IgD-negative memory B cell (primary cell): ENCODE measurements around the gene DNAJC28. TPM values are rescaled to one million over a fixed set of nuclear protein-coding genes. Genes with fewer than 3 reads are reported as not detected.
"Not testable (repeated sequence)": the region's sequence is repeated elsewhere in the genome, so short reads cannot be mapped to it uniquely, and the experiment has no call there.

Experiments
- H3K27ac Mint-ChIP-seq, 3 donors: one replicate each; pipeline ENCODE4 v1.8.0; 2020 to 2022; ENCODE audit warnings: mild to moderate bottlenecking in 3 of 3, mixed read lengths in 3 of 3, moderate library complexity in 1 of 3
- H3K27me3 Mint-ChIP-seq: one replicate; pipeline ENCODE4 v1.8.0; 2021; ENCODE audit warnings: mixed read lengths
- H3K36me3 Mint-ChIP-seq: one replicate; pipeline ENCODE4 v1.8.0; 2020; ENCODE audit warnings: mild to moderate bottlenecking, mixed read lengths
- H3K4me1 Mint-ChIP-seq, 3 donors: one replicate each; pipeline ENCODE4 v1.8.0; 2020 to 2022; ENCODE audit warnings: mixed read lengths in 3 of 3, mild to moderate bottlenecking in 1 of 3
- H3K4me3 Mint-ChIP-seq, 4 donors: one replicate each; pipeline ENCODE4 v1.8.0; 2020 to 2022; ENCODE audit warnings: mild to moderate bottlenecking in 4 of 4, mixed read lengths in 4 of 4, moderate library complexity in 3 of 4
- H3K9me3 Mint-ChIP-seq, 3 donors: one replicate each; pipeline ENCODE4 v1.8.0; 2020 to 2021; ENCODE audit warnings: mixed read lengths in 3 of 3, mild to moderate bottlenecking in 1 of 3
- polyA plus RNA-seq: library from polyadenylated mRNA; unstranded; fragments of 300-500 nt; fragmentation: Illumina TruSeq; gene quantifications from one replicate; pipeline ENCODE4 v1.2.3, GENCODE V29; 2021

DNAJC28 gene
- polyA plus RNA-seq, 1 donor from 2014 or later: 0.21 TPM

GRCh38 chr21:33470701-33471100 is 20.8 kb downstream of the DNAJC28 start:
- peaks cover 7 to 13% (median 12%) of the 10 kb centered on the region in 3 donors for H3K4me1 Mint-ChIP-seq
- H3K9me3 Mint-ChIP-seq: peaks cover 0 to 3% (median 0%) of the 10 kb centered on the region in 3 donors
- H3K36me3 Mint-ChIP-seq: peaks cover 6% of the 10 kb centered on the region
- H3K4me3 Mint-ChIP-seq: no peak overlapping the region
- H3K27me3 Mint-ChIP-seq: no peaks in the 10 kb centered on the region
- H3K27ac Mint-ChIP-seq: peak overlapping the region in 1 of 3 donors; percentile 76

GRCh38 chr21:33469183-33469582 is 22.3 kb downstream of the DNAJC28 start:
- not testable (repeated sequence) for H3K27me3 Mint-ChIP-seq, H3K36me3 Mint-ChIP-seq, H3K9me3 Mint-ChIP-seq, H3K4me3 Mint-ChIP-seq, H3K27ac Mint-ChIP-seq
- peaks cover 7 to 13% (median 12%) of the 10 kb centered on the region in 3 donors for H3K4me1 Mint-ChIP-seq

- H3K27ac Mint-ChIP-seq: no peak overlapping the region
- H3K36me3 Mint-ChIP-seq: peaks cover 3% of the 10 kb centered on the region
- no peaks in the 10 kb centered on the region for H3K9me3 Mint-ChIP-seq
- H3K27me3 Mint-ChIP-seq: no peaks in the 10 kb centered on the region
- no peak overlapping the region for H3K4me3 Mint-ChIP-seq
- no peaks in the 10 kb centered on the region for H3K4me1 Mint-ChIP-seq
These were observed 29.8 kb downstream of the DNAJC28 start for GRCh38 chr21:33461538-33462250.

- no peaks in the 10 kb centered on the region for H3K4me1 Mint-ChIP-seq
- peaks cover 3% of the 10 kb centered on the region for H3K36me3 Mint-ChIP-seq
- H3K27me3 Mint-ChIP-seq: no peaks in the 10 kb centered on the region
- H3K9me3 Mint-ChIP-seq: no peaks in the 10 kb centered on the region
- no peak overlapping the region for H3K4me3 Mint-ChIP-seq
- H3K27ac Mint-ChIP-seq: no peak overlapping the region
These were observed 32.7 kb downstream of the DNAJC28 start for GRCh38 chr21:33458861-33459260.

- H3K4me3 Mint-ChIP-seq: no peak overlapping the region
- peaks cover 3% of the 10 kb centered on the region for H3K36me3 Mint-ChIP-seq
- H3K4me1 Mint-ChIP-seq: no peaks in the 10 kb centered on the region
- H3K27me3 Mint-ChIP-seq: no peaks in the 10 kb centered on the region
- no peaks in the 10 kb centered on the region for H3K9me3 Mint-ChIP-seq
- H3K27ac Mint-ChIP-seq: no peak overlapping the region
These were observed 35.6 kb downstream of the DNAJC28 start for GRCh38 chr21:33455686-33456446.

- Mint-ChIP-seq H3K9me3 (no peaks in the 10 kb centered on the region), H3K27ac (peak overlapping the region in 1 of 3 donors; percentile 39), H3K27me3 (no peaks in the 10 kb centered on the region), H3K4me1 (no peaks in the 10 kb centered on the region), H3K4me3 (no peak overlapping the region), H3K36me3 (peaks cover 5% of the 10 kb centered on the region)
These were observed 39.2 kb downstream of the DNAJC28 start for GRCh38 chr21:33452362-33452761.

GRCh38 chr21:33451634-33452071 is 39.9 kb downstream of the DNAJC28 start:
- H3K27ac Mint-ChIP-seq: peak overlapping the region in 1 of 3 donors; percentile 5
- H3K36me3 Mint-ChIP-seq: peaks cover 9% of the 10 kb centered on the region
- no peaks in the 10 kb centered on the region for H3K4me1 Mint-ChIP-seq
- no peaks in the 10 kb centered on the region for H3K9me3 Mint-ChIP-seq
- H3K27me3 Mint-ChIP-seq: no peaks in the 10 kb centered on the region
- no peak overlapping the region for H3K4me3 Mint-ChIP-seq

GRCh38 chr21:33449616-33450015 is 41.9 kb downstream of the DNAJC28 start:
- Mint-ChIP-seq H3K36me3 (peaks cover 11% of the 10 kb centered on the region), H3K27me3 (no peaks in the 10 kb centered on the region), H3K4me3 (no peak overlapping the region), H3K9me3 (no peaks in the 10 kb centered on the region), H3K4me1 (peaks cover 5 to 6% (median 6%) of the 10 kb centered on the region in 3 donors), H3K27ac (no peak overlapping the region)

- H3K27me3 Mint-ChIP-seq, H3K9me3 Mint-ChIP-seq, H3K4me3 Mint-ChIP-seq: not testable (repeated sequence)
- peaks cover 11% of the 10 kb centered on the region for H3K36me3 Mint-ChIP-seq
- peak overlapping the region in 1 of 3 donors; percentile 50 for H3K27ac Mint-ChIP-seq
- H3K4me1 Mint-ChIP-seq: peaks cover 23 to 27% (median 24%) of the 10 kb centered on the region in 3 donors
These were observed 44.9 kb downstream of the DNAJC28 start for GRCh38 chr21:33446620-33447019.

- no peaks in the 10 kb centered on the region for H3K27me3 Mint-ChIP-seq
- H3K9me3 Mint-ChIP-seq: no peaks in the 10 kb centered on the region
- peaks cover 11% of the 10 kb centered on the region for H3K36me3 Mint-ChIP-seq
- H3K4me3 Mint-ChIP-seq: no peak overlapping the region
- H3K27ac Mint-ChIP-seq: peak overlapping the region; percentile 39 to 59 (median 47)
- H3K4me1 Mint-ChIP-seq: peaks cover 30 to 37% (median 32%) of the 10 kb centered on the region in 3 donors
These were observed 47.0 kb downstream of the DNAJC28 start for GRCh38 chr21:33444499-33444898.

GRCh38 chr21:33443194-33443593 is 48.3 kb downstream of the DNAJC28 start:
- Mint-ChIP-seq H3K27me3 (no peaks in the 10 kb centered on the region), H3K9me3 (no peaks in the 10 kb centered on the region), H3K4me1 (peaks cover 34 to 39% (median 37%) of the 10 kb centered on the region in 3 donors), H3K36me3 (peaks cover 11% of the 10 kb centered on the region), H3K27ac (peak overlapping the region; percentile 87 to 97 (median 96)), H3K4me3 (peak overlapping the region in 2 of 4 donors; percentile 57 to 79)

GRCh38 chr21:33441489-33442477 is 49.7 kb downstream of the DNAJC28 start:
- peak overlapping the region; percentile 87 to 97 (median 96) for H3K27ac Mint-ChIP-seq
- H3K9me3 Mint-ChIP-seq: no peaks in the 10 kb centered on the region
- H3K27me3 Mint-ChIP-seq: no peaks in the 10 kb centered on the region
- peak overlapping the region in 3 of 4 donors; percentile 57 to 85 (median 79) for H3K4me3 Mint-ChIP-seq
- peaks cover 34 to 40% (median 37%) of the 10 kb centered on the region in 3 donors for H3K4me1 Mint-ChIP-seq
- peaks cover 6% of the 10 kb centered on the region for H3K36me3 Mint-ChIP-seq
